Measurements from ENCODE around the gene ZNF536.

DNA sequence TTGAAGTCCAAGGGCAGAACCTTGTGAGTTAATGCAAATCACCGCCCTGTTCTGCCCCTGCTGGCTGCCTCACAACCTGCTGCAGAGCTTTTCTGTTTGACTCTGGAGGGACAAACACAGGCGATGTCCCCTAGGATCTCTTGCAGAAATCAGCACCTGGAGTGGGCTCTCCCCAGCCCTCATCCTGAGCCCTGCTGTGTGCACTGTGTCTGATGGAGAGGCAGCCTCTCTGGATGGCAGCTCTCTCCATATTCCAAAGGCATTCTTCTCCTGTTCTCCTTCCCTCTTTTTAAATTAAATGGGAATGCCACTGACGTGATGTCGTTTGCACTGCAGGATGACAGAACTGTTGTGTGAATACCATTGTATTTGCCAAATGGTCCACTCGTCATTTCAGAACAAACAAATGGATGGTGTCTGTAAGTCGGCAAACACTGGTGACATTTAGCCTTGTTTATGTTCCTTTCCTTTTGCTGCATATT, 184.1 kb downstream of the ZNF536 start:
- TF ChIP-seq CTCF (IDR thresholded peaks at IDR 0.05; ENCODE audit: low read depth, low read length) = no peak
- TF ChIP-seq EZH2phosphoT487 (IDR thresholded peaks at IDR 0.05; ENCODE audit: low read depth) = no peak

All from OCI-LY3 (cell line).